BJ (cell line): Measurements from ENCODE around the gene ADAMTS7. TPM values are rescaled to one million over a fixed set of nuclear protein-coding genes. Genes with fewer than 3 reads are reported as not detected.
"Not testable (repeated sequence)": the region's sequence is repeated elsewhere in the genome, so short reads cannot be mapped to it uniquely, and the experiment has no call there.

Source experiments
- CTCF ChIA-PET: fragments of 350-600 bp; formaldehyde crosslinking; extraction: SDS; loops from one replicate; lab custom pipeline; 2021; ENCODE audit warnings: antibody characterized with exemption, inconsistent platforms; lab: Yijun Ruan, JAX
- POLR2A ChIA-PET: fragments of 300-600 bp; sonication (Branson Sonifier 250); formaldehyde crosslinking; extraction: SDS; loops from one replicate; lab custom pipeline; 2021; ENCODE audit warnings: antibody characterized with exemption; lab: Charles Lee
- DNase-seq: peaks from one replicate; pipeline ENCODE4 v3.0.0-alpha.2; 2011; ENCODE audit warnings: low read depth
- H3K27me3 ChIP-seq: 2 replicates; pipeline ENCODE4 v1.6.0; 2011; ENCODE audit warnings: low read length; ENCODE audit not compliant: control insufficient read depth, insufficient read depth
- H3K36me3 ChIP-seq: 2 replicates; pipeline ENCODE4 v1.5.1; 2011; ENCODE audit warnings: low read length; ENCODE audit not compliant: control insufficient read depth, insufficient read depth
- H3K4me3 ChIP-seq: 2 replicates; pipeline ENCODE4 v1.5.1; 2011; ENCODE audit warnings: low read depth, mild to moderate bottlenecking, control low read depth, low read length
- CTCF ChIP-seq: IDR thresholded peaks from 2 replicates; pipeline ENCODE4 v1.5.1; 2011; ENCODE audit warnings: low read depth, mild to moderate bottlenecking, control low read depth, inconsistent platforms, low read length, moderate library complexity; ENCODE audit not compliant: insufficient read depth
- polyA plus RNA-seq: library from polyadenylated mRNA; depleted of rRNA; stranded (reverse); fragments of >200 nt; gene quantifications from 2 replicates; pipeline ENCODE4 v1.2.3, GENCODE V29; 2011

ADAMTS7 gene
- polyA plus RNA-seq, 1 experiment = 9.6 TPM

GRCh38 chr15:78726870-78727551, 84.3 kb downstream of the ADAMTS7 start:
- DNase-seq = no peak
- Histone ChIP-seq H3K4me3 (no peak overlapping the region), H3K36me3 (no peaks in the 10 kb centered on the region), H3K27me3 (0 out of 2 replicates have a peak, but pooled peaks cover 4% of the 10 kb centered on the region)
- no peak for TF ChIP-seq CTCF
- ChIA-PET POLR2A (no interaction called here), CTCF (interaction anchor here (1.5 kb wide), 1 partner anchor 17 kb away, joined by 5 read pairs; no protein-coding TSS in a partner anchor)

- H3K4me3 ChIP-seq, H3K27me3 ChIP-seq, POLR2A ChIA-PET, H3K36me3 ChIP-seq, DNase-seq: not testable (repeated sequence)
- CTCF ChIA-PET = interaction anchor here (1.0 kb wide), 1 partner anchor 10 kb away, joined by 4 read pairs; no protein-coding TSS in a partner anchor
Measured at GRCh38 chr15:78719819-78720450, 91.3 kb downstream of the ADAMTS7 start.

GRCh38 chr15:78718837-78719236, 92.4 kb downstream of the ADAMTS7 start:
- TF ChIP-seq CTCF = no peak
- ChIA-PET POLR2A (no interaction called here), CTCF (no interaction called here)
- H3K27me3 ChIP-seq = peaks cover 2% of the 10 kb centered on the region; the same call in 1 of the 2 replicates
- DNase-seq = no peak
- H3K36me3 ChIP-seq = no peaks in the 10 kb centered on the region
- no peak overlapping the region for H3K4me3 ChIP-seq

- Histone ChIP-seq H3K4me3 (no peak overlapping the region), H3K27me3 (peaks cover 2% of the 10 kb centered on the region; the same call in 1 of the 2 replicates), H3K36me3 (no peaks in the 10 kb centered on the region)
- no peak for TF ChIP-seq CTCF
- CTCF ChIA-PET = interaction anchor here (1.3 kb wide), 1 partner anchor 8 kb away, joined by 3 read pairs; no protein-coding TSS in a partner anchor
- POLR2A ChIA-PET = no interaction called here
- DNase-seq = no peak
Measured at GRCh38 chr15:78717956-78718656, 93.2 kb downstream of the ADAMTS7 start.

GRCh38 chr15:78716651-78717050, 94.6 kb downstream of the ADAMTS7 start:
- ChIA-PET POLR2A (no interaction called here), CTCF (no interaction called here)
- no peak overlapping the region for H3K4me3 ChIP-seq
- no peak for TF ChIP-seq CTCF
- H3K27me3 ChIP-seq = peaks cover 2% of the 10 kb centered on the region; the same call in 1 of the 2 replicates
- DNase-seq = no peak
- no peaks in the 10 kb centered on the region for H3K36me3 ChIP-seq
